GM19239 (cell line): ENCODE results near the gene SORCS2.

ENCODE experiments used
- DNase-seq: peaks from one replicate; pipeline ENCODE4 v3.0.0; 2011; ENCODE audit warnings: low spot score; ENCODE audit not compliant: insufficient read length
- FAIRE-seq: peaks from 2 replicates; lab custom pipeline; 2011; peaks lifted over from hg19 to GRCh38; lab: Jason Lieb, UNC

Gene SORCS2

DNA sequence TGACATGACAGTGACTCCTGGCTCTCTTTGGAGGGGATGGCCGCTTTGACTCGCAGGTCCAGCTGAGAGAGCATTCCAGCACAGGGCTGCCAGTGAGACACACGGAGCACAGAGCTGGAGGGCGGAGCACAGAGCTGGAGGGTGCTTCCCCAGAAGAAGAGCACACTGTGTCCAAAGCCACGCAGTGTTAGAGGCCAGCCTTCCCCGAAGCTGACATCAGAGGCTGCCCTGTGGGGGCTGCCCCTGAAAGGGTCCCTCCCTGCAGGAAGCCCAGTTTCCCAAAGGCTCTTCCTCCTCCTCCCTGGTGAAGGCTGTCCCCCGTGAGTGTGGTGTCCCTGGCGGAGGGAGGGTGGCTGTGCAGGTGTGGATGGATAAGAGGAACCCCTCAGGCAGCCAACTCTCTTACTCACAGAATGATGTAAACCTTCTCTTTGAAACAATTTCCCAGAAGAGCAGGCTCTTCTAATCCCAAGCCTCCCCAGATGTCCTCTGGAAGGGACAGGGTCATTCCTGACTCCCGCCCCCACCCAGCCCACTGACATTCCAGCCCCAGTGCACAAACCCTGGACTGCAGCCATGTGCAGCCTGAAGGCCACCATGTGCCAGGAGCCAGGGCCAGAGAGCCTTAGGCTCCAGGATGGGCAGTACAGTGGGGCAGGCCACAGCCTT is 189.0 kb downstream of the SORCS2 start:
- no peak for FAIRE-seq
- no peak for DNase-seq

- no peak for DNase-seq
- no peak for FAIRE-seq
These were observed 189.7 kb downstream of the SORCS2 start for GRCh38 chr4:7381890-7382633.

DNA sequence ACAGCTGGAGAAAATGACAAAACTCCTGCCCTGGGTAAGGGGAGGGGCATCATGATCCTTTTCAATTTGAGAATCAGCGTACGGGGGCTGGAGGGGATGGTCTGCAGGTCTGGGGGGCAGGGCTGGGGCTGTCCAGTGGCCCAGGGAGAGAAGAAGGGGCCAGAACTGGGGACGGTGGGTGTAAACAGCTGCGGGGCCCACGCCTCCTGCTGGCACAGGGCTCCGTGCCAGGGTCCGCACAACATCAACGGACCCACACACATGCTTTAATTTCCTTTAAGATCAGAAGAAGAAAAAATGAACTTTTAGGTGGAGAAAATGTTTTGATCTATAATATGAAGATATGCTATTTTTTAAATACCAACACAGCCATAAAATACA is 190.3 kb downstream of the SORCS2 start:
- FAIRE-seq (no peak), DNase-seq (no peak)

- FAIRE-seq (no peak), DNase-seq (no peak)
These were observed 190.9 kb downstream of the SORCS2 start for GRCh38 chr4:7383266-7383665.

DNA sequence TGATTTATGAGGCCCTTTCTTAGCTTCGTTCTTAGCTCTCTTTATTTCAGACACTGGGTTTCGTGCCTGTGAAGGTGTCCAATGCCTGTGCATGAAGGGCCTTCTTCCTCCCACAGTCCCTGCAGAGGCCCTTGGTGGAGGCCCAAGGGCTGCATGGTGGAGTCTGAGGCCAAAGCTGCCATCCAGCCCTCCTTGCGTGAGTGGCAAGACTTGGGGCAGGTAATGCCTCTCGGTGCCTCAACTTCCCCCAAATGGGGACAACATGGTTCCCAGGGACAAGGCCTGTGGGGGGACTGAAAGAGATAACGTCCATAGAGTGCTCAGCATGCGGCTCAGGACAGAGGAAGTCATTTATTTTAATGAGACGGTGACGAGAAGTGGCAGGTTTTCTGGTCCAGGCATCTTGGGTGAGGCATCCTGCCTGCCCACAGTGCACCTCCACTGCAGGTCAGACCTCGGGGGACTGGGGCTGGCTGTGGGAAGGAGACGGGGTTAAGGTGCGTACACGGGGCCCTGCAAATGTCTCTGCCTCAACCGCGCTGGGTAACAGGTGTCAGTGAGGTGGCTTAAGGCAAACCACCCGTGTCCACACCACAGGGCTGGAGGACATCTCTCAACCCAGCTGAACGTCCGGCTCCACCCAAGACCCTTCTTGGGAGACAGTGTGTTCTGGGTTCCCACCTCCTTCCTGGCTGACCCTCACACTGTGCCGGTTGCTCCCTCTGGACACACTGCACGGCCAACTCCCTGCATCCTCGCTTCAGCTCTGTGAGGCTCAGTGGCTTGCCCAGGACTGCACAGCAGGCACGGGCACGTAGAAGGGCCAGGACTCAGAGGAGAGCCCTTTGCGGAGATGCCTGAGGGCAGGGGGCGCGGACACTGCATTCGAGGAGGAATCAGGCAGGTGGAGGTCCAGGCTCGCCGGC is 191.9 kb downstream of the SORCS2 start:
- DNase-seq = no peak
- no peak for FAIRE-seq

- FAIRE-seq (no peak), DNase-seq (no peak)
These were observed 192.9 kb downstream of the SORCS2 start for GRCh38 chr4:7384929-7385890.

- FAIRE-seq (no peak), DNase-seq (no peak)
These were observed 195.6 kb downstream of the SORCS2 start for GRCh38 chr4:7387925-7388324.

- DNase-seq (no peak), FAIRE-seq (no peak)
These were observed 196.3 kb downstream of the SORCS2 start for GRCh38 chr4:7388627-7389026.

DNA sequence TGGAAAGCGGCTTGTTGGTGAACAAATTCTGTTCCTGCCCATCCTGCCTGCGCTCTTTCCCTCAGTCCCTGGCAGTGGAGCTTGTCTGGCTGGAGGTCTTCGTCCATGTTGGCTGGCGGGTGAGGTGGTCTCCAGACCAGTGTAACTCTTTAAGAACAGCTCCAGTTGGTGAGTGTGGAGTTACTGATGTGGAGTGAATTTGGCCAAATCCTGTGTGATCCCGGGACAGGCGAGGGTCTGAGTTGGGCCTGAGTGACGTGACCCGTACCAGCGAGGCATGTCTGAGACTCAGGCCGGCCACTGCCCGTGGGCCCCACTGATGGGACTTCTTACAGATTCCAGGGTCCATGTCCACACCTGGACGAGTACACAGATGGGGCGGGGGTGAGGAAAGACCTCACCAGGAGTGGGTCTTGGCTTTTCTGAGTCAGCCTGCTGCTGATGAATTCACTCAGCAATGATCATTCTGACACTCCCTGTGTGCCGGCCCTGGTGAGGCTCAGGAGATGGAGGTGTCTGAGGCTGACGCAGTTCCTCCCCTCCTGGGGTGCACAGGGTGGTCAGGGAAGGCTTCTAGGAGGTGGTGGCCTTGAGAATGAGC is 196.9 kb downstream of the SORCS2 start:
- no peak for FAIRE-seq
- no peak for DNase-seq

- FAIRE-seq = no peak
These were observed 197.4 kb downstream of the SORCS2 start for GRCh38 chr4:7389719-7390118.

GRCh38 chr4:7390336-7390735 is 198.0 kb downstream of the SORCS2 start:
- DNase-seq (no peak), FAIRE-seq (no peak)

More at GRCh38 chr4:7389719-7390118, 197.4 kb downstream of the SORCS2 start:
- no peak for DNase-seq

DNA sequence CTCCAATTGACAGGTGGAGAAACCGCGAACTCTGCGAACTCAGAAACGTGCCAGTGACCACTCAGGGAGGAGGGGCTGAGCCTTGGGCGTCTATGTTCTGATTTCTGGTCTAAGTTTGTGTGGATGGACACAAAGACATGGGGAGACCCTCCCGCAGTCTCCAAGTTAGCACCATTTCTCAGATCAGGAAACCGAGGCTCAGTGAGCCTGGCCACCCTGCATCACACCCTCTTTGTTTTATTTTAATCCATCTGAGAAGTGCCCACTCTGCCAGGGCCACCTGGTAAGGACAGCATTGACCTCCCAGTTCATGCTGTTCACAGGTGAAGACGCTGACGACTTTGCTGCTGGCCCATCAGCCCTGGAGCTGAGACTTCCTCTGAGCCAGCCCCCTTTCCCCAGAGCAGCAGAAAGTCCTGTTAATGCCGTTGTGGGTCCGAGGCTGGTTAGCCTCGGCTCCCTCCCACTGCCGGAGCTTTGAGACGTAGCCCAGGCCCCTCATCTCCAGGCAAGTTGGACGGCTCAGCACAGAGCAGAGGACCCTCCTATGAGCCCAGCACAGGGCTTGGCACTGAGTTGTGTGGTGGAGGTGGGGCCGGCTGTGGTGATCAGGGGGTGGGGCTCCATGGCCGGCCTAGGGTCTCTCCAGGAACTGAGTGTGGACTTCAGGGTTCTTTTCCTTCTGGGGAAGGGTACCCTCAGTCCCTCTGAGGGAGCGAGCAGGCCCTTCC is 198.7 kb downstream of the SORCS2 start:
- no peak for DNase-seq
- FAIRE-seq = no peak

DNA sequence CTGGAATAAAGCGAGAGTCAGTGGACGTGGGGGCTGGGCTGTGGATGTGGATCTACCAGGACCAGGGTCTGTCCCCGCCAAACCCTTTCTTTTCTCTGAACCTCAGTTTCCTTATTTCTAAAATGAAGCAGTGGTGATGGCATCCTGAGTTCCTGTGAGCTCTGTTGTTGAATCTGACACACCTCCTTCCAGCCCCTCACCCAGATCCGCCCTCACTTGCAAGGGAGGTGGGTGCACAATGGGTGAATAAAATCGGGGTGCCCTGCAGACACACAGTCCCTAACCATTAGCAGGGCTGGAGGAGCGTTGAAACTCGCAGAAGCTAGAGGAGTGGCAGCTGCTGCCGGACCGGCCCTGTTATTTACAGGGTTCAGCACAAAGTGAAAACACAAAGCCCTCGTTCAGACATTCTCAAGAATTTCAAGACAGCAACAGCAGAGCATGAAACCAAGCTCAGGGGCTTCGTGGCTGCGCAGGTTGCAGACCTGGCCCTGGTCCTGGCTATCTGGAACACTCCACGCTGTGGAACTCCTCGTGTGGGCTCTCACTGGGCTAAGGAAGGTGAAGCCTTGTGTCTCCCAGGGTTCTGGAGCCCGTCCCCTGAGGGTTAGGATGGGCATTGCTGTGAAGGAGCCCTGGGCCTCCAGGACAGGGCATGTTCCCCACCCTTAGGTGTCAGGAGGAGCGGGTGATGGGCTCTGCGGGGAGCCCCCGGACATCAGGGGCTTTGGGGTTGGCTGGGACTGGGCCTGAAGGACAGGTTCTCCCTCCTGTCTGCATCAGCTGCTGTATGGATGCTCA is 199.5 kb downstream of the SORCS2 start:
- FAIRE-seq (no peak), DNase-seq (no peak)

- DNase-seq (no peak), FAIRE-seq (no peak)
These were observed 200.4 kb downstream of the SORCS2 start for GRCh38 chr4:7392438-7393421.

GRCh38 chr4:7393601-7394575 is 201.6 kb downstream of the SORCS2 start:
- DNase-seq (no peak), FAIRE-seq (no peak)
